Tibial nerve (tissue), 4 donors: ENCODE data around the gene ACTC1.

Experiments
- CTCF ChIP-seq, 5 experiments: fragments of 200-600 bp in 3 of 5; fragments of 450-650 bp in 2 of 5; sonication (generic) in 3 of 5; IDR thresholded peaks; one replicate each; pipeline ENCODE4 v1.5.1; 2016 to 2019; ENCODE audit warnings: antibody characterized with exemption in 5 of 5, mild to moderate bottlenecking in 3 of 5, moderate library complexity in 2 of 5
- EP300 ChIP-seq, 2 donors: sonication (generic); formaldehyde crosslinking; IDR thresholded peaks; one replicate each; pipeline ENCODE4 v1.6.1; 2017; ENCODE audit warnings: antibody characterized with exemption in 2 of 2, mild to moderate bottlenecking in 1 of 2

GRCh38 chr15:34818526-34818925 is 23.2 kb upstream of the ACTC1 start:
- no peak for TF ChIP-seq CTCF (IDR thresholded peaks at IDR 0.05)
- no peak for TF ChIP-seq EP300 (IDR thresholded peaks at IDR 0.05)
